HG02678 (cell line): ENCODE measurements around the gene UBN1.
"Not testable (repeated sequence)": the region's sequence is repeated elsewhere in the genome, so short reads cannot be mapped to it uniquely, and the experiment has no call there.

Experiments used
- ATAC-seq: cut with Tn5 transposase; IDR thresholded peaks from one replicate; pipeline ENCODE4 v1.9.1; 2021; ENCODE audit warnings: mild to moderate bottlenecking, moderate library complexity; ENCODE audit not compliant: unreplicated experiment

UBN1 gene

DNA sequence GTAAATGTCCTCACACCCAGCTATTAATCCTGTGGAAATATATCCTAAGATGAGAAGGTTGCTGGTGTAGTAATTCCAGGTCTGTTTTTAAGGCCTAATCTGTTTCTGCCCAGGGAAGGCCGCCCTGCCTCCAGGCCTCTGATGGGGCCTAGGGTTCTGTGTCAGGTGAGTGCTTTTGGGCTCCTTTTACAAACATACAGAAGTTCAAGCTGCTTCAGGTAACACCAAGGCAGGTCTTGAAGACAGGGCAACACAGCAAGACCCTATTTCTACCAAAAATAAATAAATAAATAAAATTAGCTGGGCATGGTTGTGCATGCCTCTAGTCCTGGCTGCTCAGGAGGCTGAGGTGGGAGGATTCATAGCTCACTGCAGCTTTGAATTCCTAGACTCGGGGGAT lies 80.4 kb downstream of the UBN1 start:
- ATAC-seq: no peak

DNA sequence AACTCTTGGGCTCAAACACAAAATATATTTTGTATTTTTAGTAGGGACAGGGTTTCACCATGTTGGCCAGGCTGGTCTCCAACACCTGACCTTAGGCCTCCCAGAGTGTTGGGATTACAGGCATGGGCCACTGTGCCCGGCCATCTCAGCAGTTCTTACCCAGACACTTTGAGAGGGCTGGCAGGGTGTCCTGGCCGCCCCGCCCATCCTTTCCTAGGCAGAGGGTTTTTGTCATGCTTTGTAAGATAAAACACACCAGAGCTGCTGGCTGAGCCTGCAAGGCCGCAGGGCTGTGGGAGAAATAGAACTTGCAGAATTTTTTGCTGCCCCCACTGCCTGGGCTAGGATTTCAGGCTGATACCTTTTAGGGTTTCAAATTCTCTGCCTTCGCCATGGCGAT lies 80.9 kb downstream of the UBN1 start:
- no peak for ATAC-seq

DNA sequence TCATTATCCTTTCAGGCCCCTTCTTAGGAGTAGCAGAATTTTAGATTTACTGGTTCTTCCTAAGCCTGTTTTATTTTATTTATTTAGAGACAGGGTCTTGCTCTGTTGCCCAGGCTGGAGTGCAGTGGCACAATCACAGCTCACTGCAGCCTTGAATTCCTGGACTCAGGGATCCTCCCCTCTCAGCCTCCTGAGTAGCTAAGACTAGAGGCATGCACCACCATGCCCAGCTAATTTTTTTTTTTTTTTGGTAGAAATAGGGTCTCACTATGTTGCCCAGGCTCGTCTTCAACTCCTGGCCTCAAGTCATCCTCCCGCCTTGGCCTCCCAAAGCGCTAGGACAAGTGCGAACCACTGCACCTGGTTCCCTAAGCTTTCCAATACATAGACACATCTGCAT lies 82.3 kb downstream of the UBN1 start:
- not testable (repeated sequence) for ATAC-seq

DNA sequence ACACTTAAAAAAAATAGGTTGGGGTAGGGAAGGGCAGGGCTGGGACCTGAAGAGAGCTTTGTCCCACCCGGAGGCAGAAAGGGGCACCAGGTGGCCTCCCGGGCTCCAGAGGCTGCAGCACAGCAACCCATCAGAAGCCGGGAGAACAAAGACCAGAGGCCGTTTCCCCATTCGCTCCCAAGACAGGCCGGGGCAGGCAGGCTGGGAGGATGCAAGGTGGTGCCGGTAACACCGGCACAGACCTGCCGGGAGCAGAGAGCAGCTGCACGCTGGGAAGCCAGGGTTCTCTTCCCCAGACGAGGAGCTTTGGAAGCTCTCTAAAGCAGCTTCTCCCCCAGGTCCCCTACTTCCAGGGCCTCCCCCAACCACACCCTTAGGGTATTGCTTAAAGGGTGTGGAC lies 84.1 kb downstream of the UBN1 start:
- no peak for ATAC-seq
